OCI-LY3 (cell line): ENCODE data around the gene NOL4.

Experiments
- EZH2phosphoT487 ChIP-seq: fragments of 200-600 bp; shearing (Covaris generic); IDR thresholded peaks from 2 replicates; pipeline ENCODE4 v1.6.1; 2018; ENCODE audit warnings: antibody characterized with exemption, mixed run types, low read depth
- TF ChIP-seq, protein P1 (sequence below): fragments of 200-600, 300-600 bp; sonication (generic); IDR thresholded peaks from 2 replicates; pipeline ENCODE4 v1.5.1; 2014; ENCODE audit warnings: antibody characterized with exemption, low read length, low read depth

DNA sequence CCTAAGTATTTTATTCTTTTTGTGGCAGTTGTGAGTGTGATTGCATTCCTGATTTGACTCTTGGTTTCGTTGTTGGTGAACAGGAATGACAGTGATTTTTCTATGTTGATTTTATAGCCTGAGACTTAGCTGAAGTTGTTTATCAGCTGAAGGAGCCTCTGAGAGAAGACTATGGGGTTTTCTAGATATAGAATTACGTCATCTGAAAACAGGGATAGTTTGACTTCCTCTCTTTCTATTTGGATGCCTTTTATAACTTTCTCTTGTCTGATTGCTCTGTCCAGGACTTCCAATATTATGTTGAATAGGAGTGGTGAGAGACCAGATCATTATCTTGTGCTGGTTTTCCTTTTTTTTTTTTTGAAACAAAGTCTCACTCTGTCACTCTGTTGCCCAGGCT lies 18.0 kb upstream of the NOL4 start:
- TF ChIP-seq, protein P1, sequence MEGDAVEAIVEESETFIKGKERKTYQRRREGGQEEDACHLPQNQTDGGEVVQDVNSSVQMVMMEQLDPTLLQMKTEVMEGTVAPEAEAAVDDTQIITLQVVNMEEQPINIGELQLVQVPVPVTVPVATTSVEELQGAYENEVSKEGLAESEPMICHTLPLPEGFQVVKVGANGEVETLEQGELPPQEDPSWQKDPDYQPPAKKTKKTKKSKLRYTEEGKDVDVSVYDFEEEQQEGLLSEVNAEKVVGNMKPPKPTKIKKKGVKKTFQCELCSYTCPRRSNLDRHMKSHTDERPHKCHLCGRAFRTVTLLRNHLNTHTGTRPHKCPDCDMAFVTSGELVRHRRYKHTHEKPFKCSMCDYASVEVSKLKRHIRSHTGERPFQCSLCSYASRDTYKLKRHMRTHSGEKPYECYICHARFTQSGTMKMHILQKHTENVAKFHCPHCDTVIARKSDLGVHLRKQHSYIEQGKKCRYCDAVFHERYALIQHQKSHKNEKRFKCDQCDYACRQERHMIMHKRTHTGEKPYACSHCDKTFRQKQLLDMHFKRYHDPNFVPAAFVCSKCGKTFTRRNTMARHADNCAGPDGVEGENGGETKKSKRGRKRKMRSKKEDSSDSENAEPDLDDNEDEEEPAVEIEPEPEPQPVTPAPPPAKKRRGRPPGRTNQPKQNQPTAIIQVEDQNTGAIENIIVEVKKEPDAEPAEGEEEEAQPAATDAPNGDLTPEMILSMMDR, result no peak
- TF ChIP-seq EZH2phosphoT487, result no peak
